ENCODE data around the gene CPA5. TPM values are rescaled to one million over a fixed set of nuclear protein-coding genes. Genes with fewer than 3 reads are reported as not detected.

The CPA5 gene
- polyA plus RNA-seq, 1 donor = 2.0 TPM

DNA sequence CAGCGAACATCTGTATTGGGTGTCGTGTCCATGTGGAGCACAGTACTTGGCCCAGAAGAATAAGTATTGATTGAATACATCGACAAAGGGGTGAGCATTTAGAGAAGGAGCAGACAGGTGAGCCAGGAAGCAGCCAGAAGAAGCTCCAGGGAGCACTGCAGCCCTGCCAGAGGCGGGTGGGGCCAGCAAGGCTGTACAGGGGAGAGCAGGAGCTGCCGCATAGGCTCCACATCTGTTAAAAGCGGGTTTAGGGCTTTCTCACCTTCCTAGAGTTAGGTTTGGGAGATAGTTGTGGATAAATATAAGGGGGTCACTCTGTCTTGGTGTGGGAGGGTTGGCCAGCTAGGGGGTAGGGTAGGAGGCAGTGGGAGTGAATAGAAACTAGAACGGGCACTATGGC lies 34.4 kb downstream of the CPA5 start:
- DNase-seq (ENCODE audit: low read depth) = no peak

DNA sequence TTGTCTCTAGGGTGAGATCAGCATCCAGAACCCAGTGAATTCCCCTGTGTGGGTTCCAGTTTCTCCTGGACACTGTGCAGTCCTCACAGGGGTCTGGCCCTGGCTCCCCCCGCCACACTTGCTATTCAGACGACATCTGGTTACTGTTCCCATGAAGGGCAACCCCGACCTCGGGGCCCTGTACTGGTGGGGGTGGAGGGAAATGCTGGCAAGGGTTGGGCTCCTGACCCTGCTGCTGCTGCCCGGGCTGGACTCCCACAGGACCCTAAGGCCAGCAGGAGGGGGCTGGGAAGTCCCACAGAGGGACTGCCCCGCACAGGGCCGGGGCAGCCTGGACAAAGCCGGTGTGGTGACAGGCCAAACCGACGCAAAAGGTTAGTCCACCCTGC lies 34.9 kb downstream of the CPA5 start:
- no peak for DNase-seq (ENCODE audit: low read depth)

DNA sequence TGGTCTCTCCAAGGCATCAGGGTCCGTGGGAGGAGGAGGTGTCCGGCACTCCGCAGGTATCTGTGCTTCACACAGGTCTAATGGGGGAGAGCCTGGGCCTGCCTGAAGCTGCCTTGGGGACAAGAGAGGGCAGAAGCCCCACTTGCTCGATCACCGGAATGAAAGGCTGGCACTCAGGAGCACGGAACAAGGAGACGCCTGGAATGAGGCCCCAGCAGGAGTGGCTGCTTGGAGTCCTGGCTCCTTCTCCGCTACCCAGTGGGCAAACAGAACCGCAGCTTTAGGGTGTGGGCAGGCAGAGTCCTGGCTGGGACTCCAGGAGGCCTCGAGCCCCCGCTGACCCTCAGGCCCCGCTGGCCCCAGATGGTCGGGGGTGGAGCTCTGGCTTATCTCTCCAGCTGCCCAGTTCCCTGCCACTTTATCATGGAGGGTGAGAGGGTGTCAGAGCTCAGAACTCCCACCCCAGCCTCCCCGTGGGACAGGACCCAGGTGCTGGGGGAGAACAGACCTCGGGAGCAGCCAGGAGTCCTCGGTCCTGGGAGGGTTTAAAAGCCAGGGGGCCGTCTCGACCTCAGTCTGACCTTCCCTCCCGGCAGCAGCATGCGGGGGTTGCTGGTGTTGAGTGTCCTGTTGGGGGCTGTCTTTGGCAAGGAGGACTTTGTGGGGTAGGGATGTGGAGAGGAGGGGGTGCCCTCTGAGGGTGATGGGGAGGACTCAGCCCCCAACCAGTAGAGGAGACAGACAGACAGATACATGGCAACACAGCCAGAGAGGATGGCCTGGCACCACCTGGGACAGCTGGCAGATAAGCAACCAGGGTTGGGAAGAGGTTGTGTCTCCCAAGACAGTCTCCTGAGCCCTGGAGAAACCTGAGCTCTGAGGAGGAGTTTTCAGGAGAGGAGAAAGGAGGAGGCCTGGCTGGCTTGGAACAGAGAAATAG lies 35.6 kb downstream of the CPA5 start, which contains the start of gene CPA1:
TSS of gene CPA1 (plus strand) at position 574 of the 940 bp plus-strand sequence. CDS start at position 601, 27 bp downstream.
- DNase-seq (ENCODE audit: low read depth) = no peak

DNA sequence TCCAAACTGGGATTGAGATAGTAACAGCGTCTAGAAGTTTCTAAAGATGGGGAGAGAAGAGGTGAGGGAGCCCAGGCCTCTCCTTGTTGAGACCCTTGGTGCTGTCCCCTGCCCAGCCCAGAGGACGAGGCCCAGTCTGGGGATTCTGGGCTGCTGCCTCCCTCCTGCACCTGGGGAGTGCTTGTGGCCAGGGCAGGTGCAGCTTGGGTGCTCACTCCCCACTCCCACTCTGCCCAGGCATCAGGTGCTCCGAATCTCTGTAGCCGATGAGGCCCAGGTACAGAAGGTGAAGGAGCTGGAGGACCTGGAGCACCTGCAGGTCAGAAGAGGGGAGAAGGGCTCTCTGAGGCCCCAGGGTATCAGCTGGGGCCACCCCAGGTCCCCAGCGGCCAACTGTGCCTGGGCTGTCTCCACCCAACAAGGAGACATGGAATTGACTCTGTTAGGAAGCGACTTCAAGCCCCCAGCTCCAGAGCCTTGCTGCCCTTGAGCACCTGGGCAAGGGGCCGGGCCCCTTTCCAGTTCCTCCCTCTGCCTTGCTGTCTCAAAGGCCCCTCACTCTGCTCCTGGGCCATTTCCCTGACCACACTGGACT lies 36.3 kb downstream of the CPA5 start:
- DNase-seq (ENCODE audit: low read depth) = no peak

DNA sequence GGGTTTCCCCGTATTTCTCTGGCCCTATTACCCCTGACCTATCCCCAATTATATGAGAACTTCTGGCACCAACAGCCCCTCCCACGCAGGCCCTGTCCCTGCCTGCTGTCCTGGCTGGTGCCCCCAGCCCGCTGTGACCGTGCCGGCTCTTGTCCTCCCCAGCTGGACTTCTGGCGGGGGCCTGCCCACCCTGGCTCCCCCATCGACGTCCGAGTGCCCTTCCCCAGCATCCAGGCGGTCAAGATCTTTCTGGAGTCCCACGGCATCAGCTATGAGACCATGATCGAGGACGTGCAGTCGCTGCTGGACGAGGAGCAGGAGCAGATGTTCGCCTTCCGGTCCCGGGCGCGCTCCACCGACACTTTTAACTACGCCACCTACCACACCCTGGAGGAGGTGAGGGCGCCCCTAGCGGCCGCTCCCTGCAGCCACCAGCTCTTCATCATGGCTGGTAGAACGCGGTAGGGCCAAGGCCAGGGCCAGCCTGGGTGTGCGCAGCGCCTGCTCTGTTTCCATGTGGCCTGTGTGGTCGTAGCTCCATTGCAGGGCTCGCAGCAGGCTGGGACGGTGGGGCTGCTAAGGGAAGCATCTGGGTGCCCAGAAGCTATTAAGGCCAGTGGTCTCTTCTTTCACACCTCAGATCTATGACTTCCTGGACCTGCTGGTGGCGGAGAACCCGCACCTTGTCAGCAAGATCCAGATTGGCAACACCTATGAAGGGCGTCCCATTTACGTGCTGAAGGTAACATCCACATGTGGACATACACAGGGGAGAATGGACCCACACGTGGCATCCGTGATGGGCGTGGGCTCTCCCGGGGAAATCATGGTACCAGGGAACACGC lies 37.1 kb downstream of the CPA5 start:
- DNase-seq (ENCODE audit: low read depth) = no peak

DNA sequence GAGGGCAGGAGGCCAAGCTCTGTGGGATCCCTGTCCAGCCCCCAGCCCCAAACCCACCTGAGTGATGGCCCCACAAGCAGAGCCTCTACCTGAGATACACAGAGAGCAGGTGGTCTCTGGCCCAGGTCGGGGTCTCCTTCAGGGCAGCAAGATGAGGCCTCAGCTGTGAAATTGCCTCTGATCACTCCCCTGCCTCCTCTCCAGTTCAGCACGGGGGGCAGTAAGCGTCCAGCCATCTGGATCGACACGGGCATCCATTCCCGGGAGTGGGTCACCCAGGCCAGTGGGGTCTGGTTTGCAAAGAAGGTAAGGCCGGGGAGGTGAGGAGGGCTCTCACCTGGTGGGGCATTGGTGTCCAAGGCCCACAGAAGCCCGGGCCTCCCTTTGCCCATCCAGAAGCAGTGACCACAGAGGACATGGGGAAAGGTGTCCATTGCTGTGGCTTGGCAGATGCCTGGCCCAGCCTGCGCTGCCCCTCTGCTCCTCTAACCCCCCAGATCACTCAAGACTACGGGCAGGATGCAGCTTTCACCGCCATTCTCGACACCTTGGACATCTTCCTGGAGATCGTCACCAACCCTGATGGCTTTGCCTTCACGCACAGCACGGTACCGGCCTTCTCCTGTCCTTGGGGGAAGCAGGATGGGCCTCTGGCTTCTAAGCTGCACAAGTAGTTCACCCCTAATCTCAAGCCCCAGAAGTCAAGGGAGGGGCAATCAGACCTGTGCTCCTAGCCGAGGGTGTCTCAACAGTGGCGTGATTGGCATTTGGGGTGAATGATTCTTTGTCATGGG lies 38.8 kb downstream of the CPA5 start:
- no peak for DNase-seq (ENCODE audit: low read depth)

DNA sequence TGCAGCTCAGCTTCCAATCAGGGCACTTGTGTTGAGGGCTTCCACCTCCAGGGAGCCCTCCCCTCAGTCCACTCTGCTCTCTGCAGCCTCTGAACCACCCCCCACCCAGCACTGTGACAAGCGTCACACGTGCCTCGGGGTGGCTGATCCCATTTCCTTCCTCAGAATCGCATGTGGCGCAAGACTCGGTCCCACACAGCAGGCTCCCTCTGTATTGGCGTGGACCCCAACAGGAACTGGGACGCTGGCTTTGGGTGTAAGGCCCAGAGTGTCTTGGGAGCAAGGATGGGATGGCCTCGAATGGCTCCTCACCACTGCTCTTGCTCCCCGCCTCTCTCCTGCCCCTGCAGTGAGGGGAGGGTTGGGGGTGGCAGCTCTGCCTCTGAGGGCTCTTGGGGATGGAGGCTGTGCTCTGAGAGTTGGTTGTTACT lies 39.8 kb downstream of the CPA5 start:
- DNase-seq (ENCODE audit: low read depth) = no peak

DNA sequence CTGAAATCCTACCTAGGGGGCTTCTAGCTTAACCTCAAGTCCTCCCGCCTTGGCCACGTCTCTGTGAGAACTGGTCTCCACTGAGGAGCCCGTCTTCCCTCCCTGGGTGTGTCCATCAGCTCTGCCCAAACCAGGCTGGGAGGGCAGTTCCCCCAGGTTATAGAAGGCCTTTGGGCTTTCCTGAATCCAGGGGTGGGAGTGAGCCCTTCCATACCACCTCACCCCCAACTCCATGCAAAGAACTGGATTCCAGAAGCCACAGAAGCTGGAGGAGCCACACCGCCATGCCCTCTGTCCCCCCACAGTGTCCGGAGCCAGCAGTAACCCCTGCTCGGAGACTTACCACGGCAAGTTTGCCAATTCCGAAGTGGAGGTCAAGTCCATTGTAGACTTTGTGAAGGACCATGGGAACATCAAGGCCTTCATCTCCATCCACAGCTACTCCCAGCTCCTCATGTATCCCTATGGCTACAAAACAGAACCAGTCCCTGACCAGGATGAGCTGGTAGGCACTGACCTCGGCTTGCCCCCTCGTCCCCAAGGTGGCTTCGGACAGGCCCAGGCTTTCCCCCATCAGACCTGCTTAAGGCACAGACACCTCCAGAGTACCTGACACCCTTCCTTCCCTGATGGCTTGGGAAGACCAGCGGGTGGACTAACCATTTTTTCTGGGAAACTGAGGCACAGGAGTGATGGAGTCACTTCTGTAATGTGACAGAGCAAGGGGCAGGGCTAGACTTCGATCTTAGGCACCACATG lies 40.4 kb downstream of the CPA5 start:
- no peak for DNase-seq (ENCODE audit: low read depth)

DNA sequence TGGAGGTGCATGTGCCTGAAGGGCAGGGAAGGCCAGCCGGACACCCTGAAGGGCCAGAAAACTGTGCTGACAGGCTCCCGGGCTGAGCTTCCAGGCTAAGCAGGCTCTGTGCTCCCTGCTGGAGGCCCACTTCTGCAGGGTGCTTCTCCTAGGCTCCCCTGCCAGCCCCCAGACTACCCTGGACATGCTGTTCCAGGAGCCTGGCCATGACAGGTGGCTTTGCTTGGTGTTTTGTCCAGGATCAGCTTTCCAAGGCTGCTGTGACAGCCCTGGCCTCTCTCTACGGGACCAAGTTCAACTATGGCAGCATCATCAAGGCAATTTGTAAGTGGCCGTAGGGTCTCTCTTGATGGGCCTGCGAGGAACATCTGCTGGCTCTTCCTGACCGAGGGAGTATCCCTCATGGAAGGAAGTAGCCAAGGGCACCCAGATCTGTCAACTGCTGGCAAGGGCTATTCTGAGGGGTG lies 41.0 kb downstream of the CPA5 start:
- DNase-seq (ENCODE audit: low read depth) = no peak

DNA sequence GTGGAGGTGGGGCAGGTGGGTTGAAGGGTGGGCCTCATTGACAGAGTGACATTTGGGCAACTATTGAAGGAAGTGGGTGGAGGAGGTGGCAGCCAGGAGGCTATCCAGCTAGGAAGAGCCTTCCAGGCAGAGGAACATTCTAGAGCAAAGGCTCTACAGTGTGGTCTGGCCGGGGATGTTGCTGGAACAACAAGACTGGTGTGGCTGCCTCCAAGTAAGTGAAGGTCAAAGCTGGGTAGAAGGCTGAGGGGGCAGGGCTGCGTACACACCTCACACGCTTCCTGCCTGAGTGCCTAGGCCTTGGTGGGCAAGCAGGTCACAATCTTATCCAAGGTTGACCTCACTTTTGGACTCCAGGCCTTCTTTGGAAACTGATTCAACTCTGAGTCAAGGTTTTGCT lies 42.3 kb downstream of the CPA5 start:
- DNase-seq (ENCODE audit: low read depth) = no peak

DNA sequence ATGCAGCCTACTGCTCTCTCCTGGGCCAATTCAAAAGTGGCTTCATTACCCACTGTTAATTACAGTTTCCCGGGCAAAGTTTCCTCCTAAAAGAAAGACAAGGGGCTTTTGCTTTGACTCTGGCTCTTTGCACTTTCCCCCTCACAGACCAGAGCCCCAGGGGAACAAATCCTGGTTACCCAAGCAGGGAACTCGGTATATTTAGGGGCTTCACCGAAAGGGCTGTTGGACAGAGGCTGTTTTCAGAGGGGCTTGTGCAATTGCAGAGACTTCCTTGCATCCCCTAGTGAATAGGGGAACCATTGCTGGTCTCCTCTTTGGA lies 42.7 kb downstream of the CPA5 start:
- no peak for DNase-seq (ENCODE audit: low read depth)

DNA sequence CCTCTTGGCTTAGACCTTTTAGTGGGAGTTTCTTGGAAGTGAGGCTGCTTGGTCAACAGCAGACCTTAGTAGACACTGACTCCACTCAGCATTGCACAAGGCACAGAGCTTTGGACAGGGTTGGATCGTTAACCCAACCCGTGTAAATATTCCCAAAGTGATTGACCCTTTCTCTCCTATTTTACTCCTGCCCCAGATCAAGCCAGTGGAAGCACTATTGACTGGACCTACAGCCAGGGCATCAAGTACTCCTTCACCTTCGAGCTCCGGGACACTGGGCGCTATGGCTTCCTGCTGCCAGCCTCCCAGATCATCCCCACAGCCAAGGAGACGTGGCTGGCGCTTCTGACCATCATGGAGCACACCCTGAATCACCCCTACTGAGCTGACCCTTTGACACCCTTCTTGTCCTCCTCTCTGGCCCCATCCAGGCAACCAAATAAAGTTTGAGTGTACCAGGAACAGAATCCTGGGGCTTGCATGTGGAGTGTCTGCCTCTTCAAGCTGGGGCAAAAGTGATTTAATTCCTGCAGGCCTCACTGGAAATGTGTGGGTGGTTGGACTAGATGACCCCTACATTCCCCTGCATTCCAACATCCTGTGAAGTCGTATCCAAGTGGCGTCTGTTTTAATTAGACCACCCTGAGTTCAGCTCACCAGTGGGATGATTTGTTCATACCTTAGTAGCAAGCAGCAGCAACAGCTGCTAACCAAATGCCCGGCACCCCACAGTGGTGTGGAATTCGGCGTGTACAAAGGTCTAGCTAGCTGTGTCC lies 43.2 kb downstream of the CPA5 start:
- DNase-seq (ENCODE audit: low read depth) = no peak

DNA sequence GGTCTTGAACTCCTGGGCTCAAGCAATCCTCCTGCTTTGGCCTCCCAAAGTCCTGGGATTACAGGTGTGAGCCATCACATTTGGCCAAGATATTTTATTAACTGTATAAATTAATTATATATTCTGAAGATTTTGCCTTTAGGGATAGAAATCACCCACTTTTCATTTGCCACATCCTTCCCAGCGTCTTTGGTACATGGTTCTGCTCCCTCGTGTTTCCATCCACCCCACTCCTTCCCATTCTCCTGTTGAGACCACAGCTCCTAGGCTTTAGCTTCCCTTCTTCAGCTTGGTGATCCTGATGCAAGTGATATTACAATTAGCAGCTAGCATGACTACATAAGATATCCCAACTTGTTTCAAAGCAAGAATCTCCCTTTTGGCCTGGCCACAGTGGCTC lies 44.1 kb downstream of the CPA5 start:
- no peak for DNase-seq (ENCODE audit: low read depth)

DNA sequence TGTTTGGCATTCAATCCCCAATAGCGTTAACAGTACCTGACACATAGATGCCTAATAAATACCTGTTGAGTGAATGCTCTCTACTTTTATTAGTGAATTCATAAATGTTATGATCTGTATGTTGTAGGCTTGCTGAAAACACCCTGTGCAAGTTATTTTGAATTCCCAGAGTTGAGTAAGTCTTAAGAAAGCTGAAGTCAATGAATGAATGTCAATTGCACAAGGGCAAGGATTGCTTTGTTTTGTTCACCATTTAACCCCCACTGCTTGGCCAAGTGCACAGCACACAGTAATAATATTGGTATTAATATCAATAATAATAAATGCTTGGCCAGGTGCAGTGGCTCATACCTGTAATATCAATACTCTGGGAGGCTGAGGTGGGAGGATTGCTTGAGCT lies 45.9 kb downstream of the CPA5 start:
- no peak for DNase-seq (ENCODE audit: low read depth)

DNA sequence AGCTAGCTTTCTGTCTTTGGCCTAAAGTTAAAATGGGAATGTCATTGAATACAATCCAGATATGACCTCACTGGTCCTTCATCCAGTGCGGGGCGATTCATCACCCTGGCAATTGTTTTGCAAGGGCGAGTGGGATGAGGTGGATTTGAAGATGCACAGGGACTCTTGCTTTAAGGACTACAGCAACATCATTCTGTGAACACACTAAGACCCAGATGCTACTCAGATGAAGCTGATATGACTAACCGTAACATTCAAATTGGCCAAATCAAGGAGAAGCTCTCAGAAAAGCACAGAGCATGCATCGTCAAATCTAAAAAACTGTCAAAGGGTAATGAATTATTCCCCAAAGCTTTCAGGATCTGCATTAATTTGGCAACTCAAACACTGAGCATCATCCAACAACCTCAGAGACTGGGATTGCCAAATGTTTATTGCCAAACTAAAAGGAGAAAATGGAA lies 48.5 kb downstream of the CPA5 start:
- no peak for DNase-seq (ENCODE audit: low read depth)

DNA sequence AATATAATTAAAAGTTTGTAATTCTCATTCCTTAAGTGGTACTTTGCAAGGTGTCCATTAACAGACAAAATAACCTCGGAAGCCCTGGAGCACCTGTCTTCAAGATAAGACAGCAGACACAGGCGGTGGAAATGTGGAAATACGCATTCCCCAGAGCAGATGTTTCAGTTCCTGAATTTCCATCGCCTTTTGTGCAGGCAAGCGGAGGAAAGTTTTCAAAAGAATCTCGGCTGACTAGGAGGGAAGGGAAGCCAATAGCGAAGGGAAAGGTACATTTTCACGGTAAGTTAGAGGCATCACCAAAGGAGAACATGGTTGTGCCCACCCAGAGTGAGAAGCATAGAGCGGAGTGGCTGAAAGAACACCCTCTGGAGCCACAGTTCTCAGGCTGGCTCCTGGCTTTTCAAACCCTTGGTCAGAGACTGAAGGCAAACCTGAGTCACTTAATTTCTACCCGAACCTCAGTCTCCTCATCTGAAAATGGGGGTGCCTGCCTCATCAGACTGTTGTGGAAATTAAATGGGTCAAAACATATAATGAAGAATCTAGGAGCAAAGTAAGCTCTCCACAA lies 49.3 kb downstream of the CPA5 start:
- DNase-seq (ENCODE audit: low read depth) = no peak

DNA sequence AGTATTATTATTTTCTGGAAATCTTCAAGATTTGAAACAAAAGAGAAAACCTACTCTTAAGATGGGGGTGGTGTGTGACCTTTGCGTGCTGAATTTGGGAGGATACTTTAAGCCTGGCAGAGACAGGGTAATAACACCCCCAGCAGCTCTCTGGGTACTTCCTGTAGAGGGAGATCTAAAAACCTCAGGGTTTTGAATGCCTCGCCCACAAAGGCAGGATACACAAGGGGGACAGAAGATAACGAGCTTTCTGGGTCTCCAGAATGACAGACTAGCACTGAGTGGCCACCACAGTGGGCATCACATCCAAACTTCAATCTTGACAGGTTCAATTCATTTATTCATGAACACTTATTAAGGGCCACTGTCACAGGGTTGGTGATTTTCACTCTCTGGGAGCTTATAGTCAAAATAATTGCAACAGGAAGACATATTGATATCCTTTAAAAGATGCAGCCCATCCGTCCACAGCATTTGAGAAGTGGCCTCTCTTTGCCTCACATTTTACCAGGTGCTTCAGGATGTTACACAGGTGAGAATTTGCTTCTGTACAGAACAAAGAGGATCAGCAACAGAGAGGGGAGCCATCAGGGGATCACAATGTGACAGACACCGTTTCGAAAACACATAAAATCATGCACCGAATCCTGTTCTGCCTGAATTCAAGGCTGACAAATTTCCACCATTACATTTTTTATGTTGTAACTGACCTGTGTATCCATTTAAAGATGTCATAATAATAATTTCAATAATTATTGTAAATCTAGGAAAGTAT lies 50.0 kb downstream of the CPA5 start:
- DNase-seq (ENCODE audit: low read depth) = no peak

DNA sequence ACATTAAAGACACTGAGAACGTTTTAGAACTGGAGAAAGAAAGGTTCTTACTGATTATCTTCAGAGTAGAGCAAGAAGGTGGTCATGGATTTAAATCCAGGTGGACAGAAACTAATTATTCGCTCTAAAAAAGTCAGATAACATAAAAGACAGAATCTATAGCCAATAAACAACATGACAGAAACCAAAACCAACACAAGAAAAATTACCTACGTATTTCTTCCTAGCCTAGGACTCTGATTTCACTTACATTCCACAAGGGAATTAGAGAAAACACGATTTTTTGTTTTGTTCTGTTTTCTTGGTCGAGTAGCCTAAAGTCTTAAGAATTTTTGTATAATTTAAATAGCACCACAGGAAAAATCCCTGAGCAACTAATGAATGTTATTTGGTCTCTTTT lies 50.8 kb downstream of the CPA5 start:
- no peak for DNase-seq (ENCODE audit: low read depth)

DNA sequence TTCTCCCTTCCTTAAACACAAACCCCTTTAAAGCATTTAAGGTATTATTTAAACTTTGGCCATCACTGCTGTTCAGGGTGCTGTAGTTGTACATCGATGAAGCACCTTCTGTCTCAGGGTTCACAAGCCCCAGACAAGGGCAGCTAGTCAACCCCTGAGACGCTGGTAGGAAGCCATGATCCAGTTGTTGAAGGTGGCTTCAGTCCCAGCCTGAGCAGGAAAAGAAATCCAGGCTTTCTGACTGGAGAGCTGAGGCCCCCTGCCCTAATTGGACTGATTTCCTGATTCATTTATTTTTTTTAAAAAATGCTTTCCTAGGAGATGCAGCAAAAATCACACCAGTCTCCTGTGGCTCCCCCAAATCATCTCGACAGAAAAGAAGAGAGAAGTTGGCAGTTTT lies 51.5 kb downstream of the CPA5 start:
- no peak for DNase-seq (ENCODE audit: low read depth)

Measured in forelimb muscle (tissue), 1 donor.